ENCODE measurements around the gene BAIAP2L2.
"Not testable (repeated sequence)": the region's sequence is repeated elsewhere in the genome, so short reads cannot be mapped to it uniquely, and the experiment has no call there.

BAIAP2L2 gene

GRCh38 chr22:38127869-38128268, 17.4 kb upstream of the BAIAP2L2 start:
- Histone ChIP-seq H3K4me1 (ENCODE audit: insufficient read depth, low read length) (no peaks in the 10 kb centered on the region), H3K27ac (ENCODE audit: low read depth, low read length) (no peak overlapping the region), H3K9me3 (ENCODE audit: insufficient read depth, low read depth, low read length) (no peaks in the 10 kb centered on the region), H3K27me3 (ENCODE audit: insufficient read depth, low read length) (no peaks in the 10 kb centered on the region), H3K4me3 (ENCODE audit: low read length) (no peak overlapping the region), H3K9ac (ENCODE audit: low read depth, low read length) (no peak overlapping the region), H3K36me3 (ENCODE audit: insufficient read depth, low read length) (no peaks in the 10 kb centered on the region)
- 88% methylated on average over 9 of the region's 9 CpGs for WGBS

- H3K27me3 ChIP-seq (ENCODE audit: insufficient read depth, low read length) = no peaks in the 10 kb centered on the region
- no peak overlapping the region; the same call in 1 of the 2 replicates for H3K9ac ChIP-seq (ENCODE audit: low read depth, low read length)
- H3K9me3 ChIP-seq (ENCODE audit: insufficient read depth, low read depth, low read length) = no peaks in the 10 kb centered on the region
- no peaks in the 10 kb centered on the region for H3K36me3 ChIP-seq (ENCODE audit: insufficient read depth, low read length)
- no peak overlapping the region for H3K4me3 ChIP-seq (ENCODE audit: low read length)
- H3K4me1 ChIP-seq (ENCODE audit: insufficient read depth, low read length) = no peaks in the 10 kb centered on the region
- no peak overlapping the region for H3K27ac ChIP-seq (ENCODE audit: low read depth, low read length)
- 89% methylated on average over 23 of the region's 23 CpGs for WGBS
These were observed 16.6 kb upstream of the BAIAP2L2 start for GRCh38 chr22:38126928-38127668.

- Histone ChIP-seq H3K36me3 (ENCODE audit: insufficient read depth, low read length) (no peaks in the 10 kb centered on the region), H3K27ac (ENCODE audit: low read depth, low read length) (no peak overlapping the region), H3K9me3 (ENCODE audit: insufficient read depth, low read depth, low read length) (no peaks in the 10 kb centered on the region), H3K27me3 (ENCODE audit: insufficient read depth, low read length) (no peaks in the 10 kb centered on the region), H3K4me1 (ENCODE audit: insufficient read depth, low read length) (no peaks in the 10 kb centered on the region), H3K4me3 (ENCODE audit: low read length) (no peak overlapping the region), H3K9ac (ENCODE audit: low read depth, low read length) (no peak overlapping the region)
- 91% methylated on average over 11 of the region's 11 CpGs for WGBS
These were observed 15.3 kb upstream of the BAIAP2L2 start for GRCh38 chr22:38125751-38126201.

- WGBS = 95% methylated on average over 14 of the region's 14 CpGs
- Histone ChIP-seq H3K9me3 (ENCODE audit: insufficient read depth, low read depth, low read length) (no peaks in the 10 kb centered on the region), H3K9ac (ENCODE audit: low read depth, low read length) (no peak overlapping the region), H3K27ac (ENCODE audit: low read depth, low read length) (no peak overlapping the region), H3K36me3 (ENCODE audit: insufficient read depth, low read length) (no peaks in the 10 kb centered on the region), H3K4me1 (ENCODE audit: insufficient read depth, low read length) (no peaks in the 10 kb centered on the region), H3K27me3 (ENCODE audit: insufficient read depth, low read length) (no peaks in the 10 kb centered on the region), H3K4me3 (ENCODE audit: low read length) (no peak overlapping the region)
These were observed 14.6 kb upstream of the BAIAP2L2 start for GRCh38 chr22:38125038-38125610.

- H3K4me3 ChIP-seq (ENCODE audit: low read length) = no peak overlapping the region
- no peaks in the 10 kb centered on the region for H3K36me3 ChIP-seq (ENCODE audit: insufficient read depth, low read length)
- no peak overlapping the region for H3K27ac ChIP-seq (ENCODE audit: low read depth, low read length)
- no peaks in the 10 kb centered on the region for H3K4me1 ChIP-seq (ENCODE audit: insufficient read depth, low read length)
- H3K9me3 ChIP-seq (ENCODE audit: insufficient read depth, low read depth, low read length) = no peaks in the 10 kb centered on the region
- no peaks in the 10 kb centered on the region for H3K27me3 ChIP-seq (ENCODE audit: insufficient read depth, low read length)
- no peak overlapping the region for H3K9ac ChIP-seq (ENCODE audit: low read depth, low read length)
- 91% methylated on average over 21 of the region's 21 CpGs for WGBS
These were observed 13.9 kb upstream of the BAIAP2L2 start for GRCh38 chr22:38124236-38124974.

GRCh38 chr22:38122616-38123015, 12.1 kb upstream of the BAIAP2L2 start:
- Histone ChIP-seq H3K9me3 (ENCODE audit: insufficient read depth, low read depth, low read length) (no peaks in the 10 kb centered on the region), H3K4me1 (ENCODE audit: insufficient read depth, low read length) (no peaks in the 10 kb centered on the region)

DNA sequence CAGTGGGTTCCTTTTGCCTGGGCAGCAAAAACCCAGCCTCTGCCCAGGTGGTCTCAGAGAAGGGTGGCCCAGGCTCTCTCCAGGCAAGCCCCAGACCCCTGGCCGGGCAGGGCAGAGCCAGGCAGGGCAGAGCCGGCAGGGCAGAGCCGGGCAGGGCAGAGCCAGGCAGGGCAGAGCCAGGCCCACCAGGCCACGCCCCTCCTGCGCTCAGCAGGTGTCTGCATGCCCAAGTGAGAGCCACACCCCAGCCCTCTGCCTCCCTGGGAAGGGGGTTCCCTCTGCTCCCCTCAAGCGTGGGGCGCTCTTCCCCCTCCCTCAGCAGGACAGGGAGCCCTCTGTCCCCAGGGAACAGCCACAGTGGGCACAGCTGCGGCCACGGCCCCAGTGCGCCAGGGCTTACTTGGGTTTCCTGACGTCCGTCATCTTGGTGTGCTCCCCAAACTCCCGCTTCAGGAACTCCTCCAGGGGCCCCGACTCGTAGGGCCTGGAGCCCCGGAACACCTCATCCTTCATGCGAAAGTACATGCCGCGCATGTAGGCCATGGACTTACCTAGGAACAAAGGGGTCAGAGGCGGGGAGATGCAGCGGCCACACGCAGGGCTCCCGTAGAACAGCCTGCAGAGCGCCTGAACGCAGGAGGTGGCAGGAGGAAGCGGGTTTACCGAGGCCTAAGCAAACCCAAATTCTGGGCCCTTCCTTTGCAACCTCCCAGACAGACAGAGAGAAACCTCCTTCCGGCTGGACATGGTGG, 10.1 kb upstream of the BAIAP2L2 start:
- no peak overlapping the region for H3K9ac ChIP-seq (ENCODE audit: low read depth, low read length)
- H3K27me3 ChIP-seq (ENCODE audit: insufficient read depth, low read length) = no peaks in the 10 kb centered on the region
- 86% methylated on average over 28 of the region's 28 CpGs for WGBS
- no peak overlapping the region for H3K4me3 ChIP-seq (ENCODE audit: low read length)
- no peak overlapping the region for H3K27ac ChIP-seq (ENCODE audit: low read depth, low read length)
- H3K9me3 ChIP-seq (ENCODE audit: insufficient read depth, low read depth, low read length) = no peaks in the 10 kb centered on the region
- H3K36me3 ChIP-seq (ENCODE audit: insufficient read depth, low read length) = no peaks in the 10 kb centered on the region
- no peaks in the 10 kb centered on the region for H3K4me1 ChIP-seq (ENCODE audit: insufficient read depth, low read length)

More at GRCh38 chr22:38122616-38123015, 12.1 kb upstream of the BAIAP2L2 start:
- Histone ChIP-seq H3K27me3 (ENCODE audit: insufficient read depth, low read length) (no peaks in the 10 kb centered on the region), H3K27ac (ENCODE audit: low read depth, low read length) (no peak overlapping the region), H3K9ac (ENCODE audit: low read depth, low read length) (no peak overlapping the region), H3K36me3 (ENCODE audit: insufficient read depth, low read length) (no peaks in the 10 kb centered on the region), H3K4me3 (ENCODE audit: low read length) (no peak overlapping the region)
- WGBS = 81% methylated on average over 6 of the region's 6 CpGs

DNA sequence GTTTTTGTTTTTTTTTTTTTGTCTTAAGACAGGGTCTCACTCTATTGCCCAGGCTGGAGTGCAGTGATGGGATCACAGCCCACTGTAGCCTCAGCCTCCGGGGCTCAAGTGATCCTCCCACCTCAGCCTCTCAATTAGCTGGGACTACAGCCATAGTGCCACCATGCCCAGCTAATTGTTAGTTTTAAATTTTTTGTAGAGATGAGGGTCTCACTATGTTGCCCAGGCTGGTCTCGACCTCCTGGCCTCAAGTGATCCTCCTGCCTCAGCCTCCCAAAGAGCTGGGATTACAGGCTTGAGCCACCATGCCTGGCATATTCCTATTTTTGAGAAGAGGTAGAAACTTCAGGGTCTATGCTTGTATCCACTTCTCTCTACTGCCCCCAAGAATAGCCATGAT, 8.3 kb upstream of the BAIAP2L2 start:
- H3K27me3 ChIP-seq (ENCODE audit: insufficient read depth, low read length); H3K4me3 ChIP-seq (ENCODE audit: low read length); H3K9me3 ChIP-seq (ENCODE audit: insufficient read depth, low read depth, low read length); H3K4me1 ChIP-seq (ENCODE audit: insufficient read depth, low read length); H3K9ac ChIP-seq (ENCODE audit: low read depth, low read length); H3K36me3 ChIP-seq (ENCODE audit: insufficient read depth, low read length); H3K27ac ChIP-seq (ENCODE audit: low read depth, low read length): not testable (repeated sequence)
- WGBS = 93% methylated on average over 2 of the region's 2 CpGs

DNA sequence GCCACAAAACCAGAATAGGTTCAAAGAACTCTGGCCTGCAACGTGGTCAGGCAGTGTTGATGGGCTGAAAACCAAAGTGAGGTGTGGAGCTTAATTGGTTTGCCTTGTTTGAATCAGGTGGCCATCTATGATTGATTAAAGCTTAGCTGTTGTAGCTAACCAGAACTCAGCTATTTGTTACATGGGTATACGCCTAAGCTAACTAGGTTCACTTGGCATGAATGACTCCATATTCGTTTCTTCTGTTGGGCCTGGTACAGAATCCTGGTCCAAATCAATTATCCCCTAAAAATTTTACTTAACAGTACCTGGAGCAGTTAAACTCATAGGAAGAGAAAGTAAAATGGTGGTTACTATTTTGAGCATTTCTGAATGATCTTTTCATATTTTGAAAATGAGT, 7.7 kb upstream of the BAIAP2L2 start:
- no peaks in the 10 kb centered on the region for H3K9me3 ChIP-seq (ENCODE audit: insufficient read depth, low read depth, low read length)

DNA sequence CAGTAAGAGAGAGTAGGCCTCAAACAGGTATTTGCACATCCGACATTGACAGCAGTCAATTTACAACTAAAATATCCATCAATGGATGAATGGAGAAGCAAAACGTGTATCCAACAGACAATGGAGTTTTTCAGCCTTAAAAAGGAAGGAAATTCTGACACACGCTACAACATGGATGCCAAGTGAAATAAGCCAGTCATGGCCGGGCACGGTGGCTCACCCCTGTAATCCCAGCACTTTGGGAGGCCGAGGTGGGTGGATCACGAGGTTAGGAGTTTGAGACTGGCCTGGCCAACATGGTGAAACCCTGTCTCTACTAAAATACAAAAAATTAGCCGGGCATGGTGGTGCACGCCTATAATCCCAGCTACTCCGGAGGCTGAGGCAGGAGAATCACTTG, 7.1 kb upstream of the BAIAP2L2 start:
- not testable (repeated sequence) for H3K9me3 ChIP-seq (ENCODE audit: insufficient read depth, low read depth, low read length); H3K4me3 ChIP-seq (ENCODE audit: low read length); H3K4me1 ChIP-seq (ENCODE audit: insufficient read depth, low read length); H3K36me3 ChIP-seq (ENCODE audit: insufficient read depth, low read length); H3K27me3 ChIP-seq (ENCODE audit: insufficient read depth, low read length); H3K27ac ChIP-seq (ENCODE audit: low read depth, low read length); H3K9ac ChIP-seq (ENCODE audit: low read depth, low read length)
- 92% methylated on average over 10 of the region's 10 CpGs for WGBS

More for the DNA sequence above, 7.7 kb upstream of the BAIAP2L2 start:
- H3K4me3 ChIP-seq (ENCODE audit: low read length) = no peak overlapping the region
- no peak overlapping the region for H3K9ac ChIP-seq (ENCODE audit: low read depth, low read length)
- H3K27ac ChIP-seq (ENCODE audit: low read depth, low read length) = no peak overlapping the region
- H3K36me3 ChIP-seq (ENCODE audit: insufficient read depth, low read length) = no peaks in the 10 kb centered on the region
- no peaks in the 10 kb centered on the region for H3K4me1 ChIP-seq (ENCODE audit: insufficient read depth, low read length)
- WGBS = 88% methylated on average over 3 of the region's 3 CpGs
- no peaks in the 10 kb centered on the region for H3K27me3 ChIP-seq (ENCODE audit: insufficient read depth, low read length)
